IMR-90 (cell line): ENCODE data around the gene ESYT3. TPM values are rescaled to one million over a fixed set of nuclear protein-coding genes. Genes with fewer than 3 reads are reported as not detected.

Experiments
- ATAC-seq: fragments of 200-7000 bp; cut with Tn5 transposase; 2 replicates; pipeline ENCODE4 v1.9.1; 2020; ENCODE audit warnings: low read depth, mild to moderate bottlenecking, moderate library complexity
- BruUV-seq: library from RNA; stranded (reverse); fragments of 400-500 nt; replicated peaks from 2 replicates; lab custom pipeline; 2021; lab: Mats Ljungman, UMichigan
- CTCF ChIA-PET: fragments of 300-600 bp; formaldehyde crosslinking; extraction: SDS; loops from one replicate; lab custom pipeline; 2021; ENCODE audit warnings: antibody characterized with exemption; lab: Yijun Ruan, JAX
- POLR2A ChIA-PET: fragments of 300-600 bp; sonication (Branson Sonifier 250); formaldehyde crosslinking; loops from one replicate; lab custom pipeline; 2022; ENCODE audit warnings: antibody characterized with exemption; ENCODE audit not compliant: unreplicated experiment; lab: Charles Lee
- DNase-seq: peaks from one replicate; pipeline ENCODE4 v3.0.0; 2013
- H2AFZ ChIP-seq: replicated peaks from 2 replicates; pipeline ENCODE3; 2013; ENCODE audit warnings: low read length, mild to moderate bottlenecking; ENCODE audit not compliant: poor library complexity
- H2AK5ac ChIP-seq: 2 replicates; pipeline ENCODE4 v1.6.1; 2013; ENCODE audit warnings: low read depth, low read length, inconsistent platforms
- H2AK9ac ChIP-seq: replicated peaks from 2 replicates; pipeline ENCODE3; 2013; ENCODE audit warnings: mild to moderate bottlenecking, low read depth, low read length, moderate library complexity; ENCODE audit not compliant: poor library complexity
- H2BK120ac ChIP-seq: 2 replicates; pipeline ENCODE4 v1.6.1; 2013; ENCODE audit warnings: low read depth, low read length, inconsistent platforms
- H2BK15ac ChIP-seq: 3 replicates; pipeline ENCODE4 v1.6.1; 2013; ENCODE audit warnings: low read depth, low read length, inconsistent platforms
- H2BK20ac ChIP-seq: 2 replicates; pipeline ENCODE4 v1.6.1; 2013; ENCODE audit warnings: low read depth, mild to moderate bottlenecking, inconsistent platforms, low read length, moderate library complexity
- H2BK5ac ChIP-seq: 2 replicates; pipeline ENCODE4 v1.6.1; 2013; ENCODE audit warnings: mild to moderate bottlenecking, low read depth, low read length, inconsistent platforms; ENCODE audit not compliant: poor library complexity, severe bottlenecking
- H3K14ac ChIP-seq: replicated peaks from 2 replicates; pipeline ENCODE4 v1.6.1; 2013; ENCODE audit warnings: low read depth, low read length, inconsistent platforms
- H3K18ac ChIP-seq: 2 replicates; pipeline ENCODE4 v1.6.1; 2013; ENCODE audit warnings: low read depth, low read length, control low read depth
- H3K23ac ChIP-seq: 2 replicates; pipeline ENCODE4 v1.6.1; 2013; ENCODE audit warnings: low read depth, low read length, inconsistent platforms
- H3K27ac ChIP-seq: 2 replicates; pipeline ENCODE4 v1.5.1; 2013; ENCODE audit warnings: mild to moderate bottlenecking, control low read depth, low read length; ENCODE audit not compliant: insufficient read depth
- H3K27me3 ChIP-seq: 2 replicates; pipeline ENCODE4 v1.6.1; 2013; ENCODE audit warnings: low read length; ENCODE audit not compliant: control insufficient read depth, insufficient read depth
- H3K36me3 ChIP-seq: 2 replicates; pipeline ENCODE4 v1.6.1; 2013; ENCODE audit warnings: low read length, mixed read lengths; ENCODE audit not compliant: control insufficient read depth, insufficient read depth
- H3K4ac ChIP-seq: 2 replicates; pipeline ENCODE4 v1.6.1; 2013; ENCODE audit warnings: low read depth, low read length, inconsistent platforms
- H3K4me1 ChIP-seq: 2 replicates; pipeline ENCODE4 v1.6.1; 2013; ENCODE audit warnings: low read length, mixed read lengths; ENCODE audit not compliant: control insufficient read depth, insufficient read depth
- H3K4me2 ChIP-seq: 2 replicates; pipeline ENCODE4 v1.6.1; 2013; ENCODE audit warnings: low read depth, mild to moderate bottlenecking, control low read depth, low read length, moderate library complexity
- H3K4me3 ChIP-seq: 2 replicates; pipeline ENCODE4 v1.5.1; 2013; ENCODE audit warnings: low read depth, mild to moderate bottlenecking, control low read depth, low read length, moderate library complexity; ENCODE audit not compliant: insufficient read depth
- H3K56ac ChIP-seq: 2 replicates; pipeline ENCODE4 v1.6.1; 2013; ENCODE audit warnings: low read length, inconsistent platforms; ENCODE audit not compliant: insufficient read depth; ENCODE audit errors: extremely low read depth
- H3K79me1 ChIP-seq, 2 experiments: 2 replicates each; pipeline ENCODE4 v1.6.1; 2013; ENCODE audit warnings: low read length in 2 of 2, inconsistent platforms in 1 of 2, low read depth in 1 of 2
- H3K9ac ChIP-seq: 2 replicates; pipeline ENCODE4 v1.6.1; 2013; ENCODE audit warnings: low read depth, low read length, control low read depth
- H3K9me1 ChIP-seq: 2 replicates; pipeline ENCODE4 v1.6.1; 2013; ENCODE audit warnings: low read length, inconsistent platforms; ENCODE audit not compliant: insufficient read depth
- H3K9me3 ChIP-seq: 2 replicates; pipeline ENCODE4 v1.6.1; 2013; ENCODE audit warnings: low read length; ENCODE audit not compliant: control insufficient read depth, insufficient read depth
- H4K20me1 ChIP-seq: 2 replicates; pipeline ENCODE4 v1.6.1; 2013; ENCODE audit warnings: low read length, inconsistent platforms; ENCODE audit not compliant: insufficient read depth
- H4K5ac ChIP-seq: 2 replicates; pipeline ENCODE4 v1.6.1; 2013; ENCODE audit warnings: mild to moderate bottlenecking, low read depth, low read length, control low read depth
- H4K8ac ChIP-seq, 2 experiments: 2 replicates each; pipeline ENCODE4 v1.6.1; 2013; ENCODE audit warnings: low read depth in 2 of 2, low read length in 2 of 2, control low read depth in 1 of 2, inconsistent platforms in 1 of 2
- H4K91ac ChIP-seq: 2 replicates; pipeline ENCODE4 v1.6.1; 2013; ENCODE audit warnings: low read depth, low read length, inconsistent platforms; ENCODE audit not compliant: insufficient read depth
- ELK1 ChIP-seq: fragments of 150-350 bp; IDR thresholded peaks from 2 replicates; pipeline ENCODE4 v1.6.1; 2016; ENCODE audit warnings: low read depth, mild to moderate bottlenecking, low read length, moderate library complexity, borderline replicate concordance
- MAFK ChIP-seq: IDR thresholded peaks from 2 replicates; pipeline ENCODE4 v1.6.1; 2012; ENCODE audit warnings: low read depth, low read length, improper control_type of control experiment
- MAZ ChIP-seq: IDR thresholded peaks from 2 replicates; pipeline ENCODE4 v1.6.1; 2012; ENCODE audit warnings: low read depth, mild to moderate bottlenecking, low read length, improper control_type of control experiment, moderate library complexity, borderline replicate concordance
- RAD21 ChIP-seq: IDR thresholded peaks from 2 replicates; pipeline ENCODE4 v1.6.1; 2012; ENCODE audit warnings: low read length, improper control_type of control experiment
- RCOR1 ChIP-seq: IDR thresholded peaks from 2 replicates; pipeline ENCODE4 v1.6.1; 2012; ENCODE audit warnings: mild to moderate bottlenecking, low read length, improper control_type of control experiment; ENCODE audit not compliant: insufficient replicate concordance
- SMC3 ChIP-seq: fragments of 150-350 bp; IDR thresholded peaks from 2 replicates; pipeline ENCODE4 v1.6.1; 2016; ENCODE audit warnings: low read depth, mild to moderate bottlenecking, antibody characterized with exemption, low read length, moderate library complexity
- WGBS, 2 experiments: methylation state at CpG; one replicate each; pipeline versions ENCODE4 v1.1.5 to v1.1.7; 2013; ENCODE audit warnings: missing lambda C conversion rate in 2 of 2; ENCODE audit not compliant: insufficient read length in 1 of 2; ENCODE audit errors: extremely low coverage in 2 of 2; 5-methylcytosine and 5-hydroxymethylcytosine counted together
- dilution Hi-C: fragments of 300-500 bp; cut with HindIII; formaldehyde crosslinking; loops from one replicate; pipeline ENCODE4 v1.14.3; 2018; ENCODE audit warnings: low sequenced_read_pairs; ENCODE audit not compliant: unreplicated experiment
- in situ Hi-C: fragments of 300-500 bp; cut with MboI; formaldehyde crosslinking; loops from 3 replicates; pipeline ENCODE4 v1.14.3; 2019; ENCODE audit warnings: low sequenced_read_pairs, inconsistent platforms, mixed read lengths
- intact Hi-C: fragments of 100-400 bp; cut with micrococcal nuclease; formaldehyde crosslinking; loops from 2 replicates; pipeline ENCODE4 v1.10.0; 2022
- polyA plus RNA-seq, 3 experiments: library from polyadenylated mRNA; depleted of rRNA; stranded (reverse); fragments of >200 nt; gene quantifications; 2 replicates each; pipeline ENCODE4 v1.2.3, GENCODE V29; 2012; ENCODE audit warnings: low replicate concordance in 1 of 3
- total RNA-seq: library from RNA; depleted of rRNA; stranded (reverse); fragments of >200 nt; gene quantifications from 2 replicates; pipeline ENCODE4 v1.2.3, GENCODE V29; 2012
- TF ChIP-seq, protein P1 (sequence below): conservative IDR thresholded peaks from 2 replicates; pipeline ENCODE4 v1.5.1; 2012; ENCODE audit warnings: mild to moderate bottlenecking, low read depth, low read length, improper control_type of control experiment

ESYT3 gene
- total and polyA plus RNA-seq, 2 of the 4 experiments (the other 2 are of a cell fraction): under 0.01 to 0.02 TPM

GRCh38 chr3:138417559-138417982, 16.8 kb upstream of the ESYT3 start:
- no peak overlapping the region for H3K14ac ChIP-seq
- no peaks in the 10 kb centered on the region for H3K36me3 ChIP-seq
- H3K9me1 ChIP-seq: peaks cover 8% of the 10 kb centered on the region; the same call in 1 of the 2 replicates
- H3K27ac ChIP-seq: no peak overlapping the region
- H2BK5ac ChIP-seq: no peak overlapping the region
- H3K18ac ChIP-seq: no peak overlapping the region
- CTCF ChIA-PET: interaction anchor here (0.6 to 1.8 kb wide), 14 partner anchors 9 to 936 kb away, joined by 3 to 11 read pairs (median 4); partner anchors contain the start of gene ESYT3
- dilution Hi-C loops: no loop called here
- 30% methylated on average over 4 of the region's 7 CpGs; no CpG with 5 or more reads in 1 of the 2 experiments for WGBS, 2 experiments
- H3K56ac ChIP-seq: no peak overlapping the region
- H4K5ac ChIP-seq: no peak overlapping the region
- intact Hi-C loops: loop anchor here (1.0 to 5.0 kb wide), 5 partner anchors 70 to 506 kb away; partner anchors contain the start of genes CEP70 and MRAS
- in situ Hi-C loops: no loop called here
- no peak overlapping the region for H3K9ac ChIP-seq
- peaks cover 4% of the 10 kb centered on the region; the same call in 1 of the 2 replicates for H3K27me3 ChIP-seq
- no peaks in the 10 kb centered on the region for H3K79me1 ChIP-seq
- no TSS peak for BruUV-seq
- H2AK5ac ChIP-seq: no peak overlapping the region
- H2BK20ac ChIP-seq: no peak overlapping the region
- no peak overlapping the region for H2BK120ac ChIP-seq
- H3K4me1 ChIP-seq: peaks cover 8% of the 10 kb centered on the region
- no peak overlapping the region for H3K4ac ChIP-seq
- peaks cover 2% of the 10 kb centered on the region; the same call in 1 of the 2 replicates for H3K9me3 ChIP-seq
- H4K8ac ChIP-seq: no peak overlapping the region
- DNase-seq (peak; percentile 80), ATAC-seq (peak; percentile 93)
- no peak overlapping the region for H3K4me3 ChIP-seq
- no peak overlapping the region for H2AK9ac ChIP-seq
- H4K20me1 ChIP-seq: no peaks in the 10 kb centered on the region
- no peak overlapping the region for H2BK15ac ChIP-seq
- H4K91ac ChIP-seq: no peak overlapping the region
- TF ChIP-seq RAD21 (peak; percentile 84), SMC3 (peak; percentile 87), RCOR1 (no peak), MAFK (peak; percentile 40; the same call in 1 of the 2 replicates), ELK1 (no peak), MAZ (no peak)
- TF ChIP-seq, protein P1, sequence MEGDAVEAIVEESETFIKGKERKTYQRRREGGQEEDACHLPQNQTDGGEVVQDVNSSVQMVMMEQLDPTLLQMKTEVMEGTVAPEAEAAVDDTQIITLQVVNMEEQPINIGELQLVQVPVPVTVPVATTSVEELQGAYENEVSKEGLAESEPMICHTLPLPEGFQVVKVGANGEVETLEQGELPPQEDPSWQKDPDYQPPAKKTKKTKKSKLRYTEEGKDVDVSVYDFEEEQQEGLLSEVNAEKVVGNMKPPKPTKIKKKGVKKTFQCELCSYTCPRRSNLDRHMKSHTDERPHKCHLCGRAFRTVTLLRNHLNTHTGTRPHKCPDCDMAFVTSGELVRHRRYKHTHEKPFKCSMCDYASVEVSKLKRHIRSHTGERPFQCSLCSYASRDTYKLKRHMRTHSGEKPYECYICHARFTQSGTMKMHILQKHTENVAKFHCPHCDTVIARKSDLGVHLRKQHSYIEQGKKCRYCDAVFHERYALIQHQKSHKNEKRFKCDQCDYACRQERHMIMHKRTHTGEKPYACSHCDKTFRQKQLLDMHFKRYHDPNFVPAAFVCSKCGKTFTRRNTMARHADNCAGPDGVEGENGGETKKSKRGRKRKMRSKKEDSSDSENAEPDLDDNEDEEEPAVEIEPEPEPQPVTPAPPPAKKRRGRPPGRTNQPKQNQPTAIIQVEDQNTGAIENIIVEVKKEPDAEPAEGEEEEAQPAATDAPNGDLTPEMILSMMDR: peak; percentile 92
- POLR2A ChIA-PET: interaction anchor here (0.5 kb wide), 1 partner anchor 486 kb away, joined by 3 read pairs; no protein-coding TSS in a partner anchor
- H2AFZ ChIP-seq: peak overlapping the region; percentile 59
- no peak overlapping the region for H3K4me2 ChIP-seq
- no peak overlapping the region for H3K23ac ChIP-seq
